ENCODE results near the gene CEP131.

The CEP131 gene

GRCh38 chr17:81207610-81208581 is 14.9 kb downstream of the CEP131 start:
- no peak for TF ChIP-seq CTCF (IDR thresholded peaks at IDR 0.05; ENCODE audit: insufficient read depth, low read length)
- no peak for TF ChIP-seq REST (IDR thresholded peaks at IDR 0.05; ENCODE audit: insufficient replicate concordance, low read depth)
- TF ChIP-seq POLR2AphosphoS5 (IDR thresholded peaks at IDR 0.05; ENCODE audit: low read depth): peak; percentile 81
- Histone ChIP-seq H3K27ac (replicated peaks) (no peak overlapping the region), H3K4me3 (replicated peaks; ENCODE audit: insufficient read depth, low read length) (no peak overlapping the region), H3K27me3 (ENCODE audit: insufficient read depth, poor library complexity, severe bottlenecking) (no peaks in the 10 kb centered on the region)
- DNase-seq (ENCODE audit: low read depth in 1 of 2, low spot score in 1 of 2): peak in 1 of 2 experiments; percentile 71

GRCh38 chr17:81206657-81207056 is 16.1 kb downstream of the CEP131 start:
- H3K27ac ChIP-seq (replicated peaks): no peak overlapping the region
- TF ChIP-seq CTCF (IDR thresholded peaks at IDR 0.05; ENCODE audit: insufficient read depth, low read length): no peak
- no peak for DNase-seq (ENCODE audit: low read depth in 1 of 2, low spot score in 1 of 2)
- no peaks in the 10 kb centered on the region for H3K27me3 ChIP-seq (ENCODE audit: insufficient read depth, poor library complexity, severe bottlenecking)
- H3K4me3 ChIP-seq (replicated peaks; ENCODE audit: insufficient read depth, low read length): no peak overlapping the region

GRCh38 chr17:81206166-81206565 is 16.6 kb downstream of the CEP131 start:
- no peaks in the 10 kb centered on the region for H3K27me3 ChIP-seq (ENCODE audit: insufficient read depth, poor library complexity, severe bottlenecking)
- no peak overlapping the region for H3K27ac ChIP-seq (replicated peaks)
- no peak overlapping the region for H3K4me3 ChIP-seq (replicated peaks; ENCODE audit: insufficient read depth, low read length)
- TF ChIP-seq REST (IDR thresholded peaks at IDR 0.05; ENCODE audit: insufficient replicate concordance, low read depth) (no peak), POLR2AphosphoS5 (IDR thresholded peaks at IDR 0.05; ENCODE audit: low read depth) (no peak), CTCF (IDR thresholded peaks at IDR 0.05; ENCODE audit: insufficient read depth, low read length) (no peak), SPI1 (IDR thresholded peaks at IDR 0.05; ENCODE audit: borderline replicate concordance, low read depth) (no peak), GABPA (IDR thresholded peaks at IDR 0.05; ENCODE audit: low read depth) (no peak)
- no peak for DNase-seq (ENCODE audit: low read depth in 1 of 2, low spot score in 1 of 2)

- TF ChIP-seq SPI1 (IDR thresholded peaks at IDR 0.05; ENCODE audit: borderline replicate concordance, low read depth) (no peak), REST (IDR thresholded peaks at IDR 0.05; ENCODE audit: insufficient replicate concordance, low read depth) (no peak), CTCF (IDR thresholded peaks at IDR 0.05; ENCODE audit: insufficient read depth, low read length) (no peak), POLR2AphosphoS5 (IDR thresholded peaks at IDR 0.05; ENCODE audit: low read depth) (no peak), GABPA (IDR thresholded peaks at IDR 0.05; ENCODE audit: low read depth) (no peak)
- no peaks in the 10 kb centered on the region for H3K27me3 ChIP-seq (ENCODE audit: insufficient read depth, poor library complexity, severe bottlenecking)
- no peak overlapping the region for H3K4me3 ChIP-seq (replicated peaks; ENCODE audit: insufficient read depth, low read length)
- DNase-seq (ENCODE audit: low read depth in 1 of 2, low spot score in 1 of 2): no peak
- H3K27ac ChIP-seq (replicated peaks): no peak overlapping the region
These were observed 18.2 kb downstream of the CEP131 start for GRCh38 chr17:81204578-81204977.

All from HL-60 (cell line).